NCI-H82 treated with DMSO at 0.1 percent for 48 hours (cell line): ENCODE measurements around the gene CATSPER4.

Source experiments
- DNase-seq: peaks from one replicate; lab custom pipeline; 2025; ENCODE audit not compliant: unreplicated experiment; lab: John Stamatoyannopoulos, UW

Gene CATSPER4

DNA sequence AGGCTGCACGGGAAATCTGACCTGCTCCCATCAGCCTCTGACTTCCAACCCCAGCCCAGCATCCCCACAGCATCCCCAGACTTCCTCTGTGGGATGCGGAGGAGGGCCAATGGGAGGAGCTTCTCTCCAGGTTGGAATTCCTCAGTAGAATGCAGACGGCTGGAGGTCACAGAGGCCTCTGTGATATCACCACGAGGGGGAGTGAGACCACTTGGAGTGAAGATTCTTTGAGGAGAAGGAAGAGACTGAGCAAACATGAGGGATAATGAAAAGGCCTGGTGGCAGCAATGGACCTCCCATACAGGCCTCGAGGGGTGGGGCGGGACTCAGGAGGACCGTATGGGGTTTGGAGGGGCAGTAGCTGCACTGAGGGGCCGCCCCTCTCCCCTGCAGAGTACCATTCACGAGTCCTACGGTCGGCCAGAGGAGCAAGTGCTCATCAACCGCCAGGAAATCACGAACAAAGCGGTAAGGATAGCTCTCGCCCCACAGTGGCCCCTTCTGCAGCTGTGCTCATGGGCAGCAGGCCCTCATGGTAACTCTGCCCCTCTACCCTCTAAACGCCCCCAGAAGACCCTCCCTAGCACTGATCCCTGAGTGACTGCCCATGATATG lies at the start of gene CATSPER4:
Gene CATSPER4, plus strand, starts transcription at position 230 of the 615 bp plus-strand sequence. Its CDS starts 26 bp downstream, at position 256.
- no peak for DNase-seq

DNA sequence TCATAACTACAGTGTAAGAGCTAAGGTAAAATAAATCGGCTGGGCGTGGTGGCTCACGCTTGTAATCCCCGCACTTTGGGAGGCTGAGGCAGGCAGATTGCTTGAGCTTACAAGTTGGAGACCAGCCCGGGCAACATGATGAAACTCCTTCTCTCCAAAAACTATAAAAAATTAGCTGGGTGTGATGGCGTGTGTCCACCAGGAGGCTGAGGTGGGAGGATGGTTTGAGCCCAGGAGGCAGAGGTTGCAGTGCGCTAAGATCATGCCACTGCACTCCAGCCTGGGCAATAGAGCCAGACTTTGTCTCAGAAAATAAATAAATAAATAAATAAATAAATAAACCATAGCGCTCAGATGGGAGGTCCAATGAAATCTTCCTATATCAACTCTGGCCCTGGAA lies 48.2 kb upstream of the CATSPER4 start:
- DNase-seq, result no peak

DNA sequence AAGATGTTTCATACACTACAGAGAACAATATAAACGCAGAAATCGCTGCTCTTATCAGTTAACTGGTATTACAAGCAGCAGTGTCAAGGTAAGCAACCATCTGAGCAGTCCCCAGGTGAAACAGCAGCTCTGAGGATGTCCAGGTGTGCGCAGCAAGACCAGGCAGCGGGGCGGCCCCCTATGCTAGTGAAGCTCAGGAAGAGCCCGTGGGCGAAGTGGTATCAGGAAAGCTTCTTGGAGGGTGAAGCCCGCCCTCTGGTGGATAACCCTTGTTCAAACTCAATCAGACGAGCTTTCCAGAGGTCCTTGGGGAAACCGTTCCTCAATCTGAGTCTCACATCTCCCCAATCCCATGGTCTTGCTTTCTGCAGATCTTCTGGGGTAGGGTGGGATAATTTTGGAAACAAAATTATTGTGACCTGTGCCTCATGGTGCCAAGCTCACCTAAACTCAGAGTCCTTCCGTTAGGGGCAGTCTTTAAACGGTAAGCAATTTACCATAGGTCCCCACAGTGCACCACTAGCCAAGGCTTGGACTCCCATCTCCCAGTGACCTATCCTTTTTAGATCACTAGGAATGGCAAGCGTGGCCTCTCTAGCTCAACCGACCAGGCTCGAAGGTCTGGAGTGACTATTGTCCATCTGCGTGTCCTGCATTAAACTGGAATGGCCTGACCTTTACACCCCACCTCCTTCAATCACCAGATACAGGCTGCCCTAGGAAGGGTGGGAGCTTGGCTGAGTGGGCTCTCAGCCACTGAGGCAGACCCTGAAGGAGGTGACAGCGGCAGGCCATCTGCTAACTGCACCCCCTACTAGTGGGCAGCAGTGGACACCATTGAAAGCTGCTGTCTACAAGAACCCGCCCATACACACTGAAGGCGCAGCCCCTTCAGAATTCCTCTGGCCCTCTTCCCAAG lies 45.1 kb upstream of the CATSPER4 start:
- DNase-seq, result peak; percentile 81

DNA sequence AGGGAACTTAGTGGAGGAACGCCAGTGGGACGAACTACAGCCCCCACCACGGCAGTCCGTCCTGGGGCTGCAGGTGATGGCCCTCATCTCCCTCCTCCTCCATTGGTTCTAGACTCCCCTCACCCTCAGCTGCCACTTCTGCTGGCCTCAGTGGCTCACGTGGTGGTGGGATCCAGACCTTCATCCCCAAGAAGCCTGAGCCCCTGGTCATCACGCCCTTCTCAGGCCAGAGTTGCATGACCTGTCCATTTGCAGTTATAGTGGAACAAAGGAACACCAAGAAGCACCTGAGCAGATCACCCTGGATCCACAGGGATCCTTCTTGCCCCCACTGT lies 44.5 kb upstream of the CATSPER4 start:
- no peak for DNase-seq

GRCh38 chr1:26148887-26149286 lies 41.5 kb upstream of the CATSPER4 start:
- no peak for DNase-seq

- DNase-seq, result no peak
Measured at GRCh38 chr1:26153966-26154532, 36.4 kb upstream of the CATSPER4 start.

DNA sequence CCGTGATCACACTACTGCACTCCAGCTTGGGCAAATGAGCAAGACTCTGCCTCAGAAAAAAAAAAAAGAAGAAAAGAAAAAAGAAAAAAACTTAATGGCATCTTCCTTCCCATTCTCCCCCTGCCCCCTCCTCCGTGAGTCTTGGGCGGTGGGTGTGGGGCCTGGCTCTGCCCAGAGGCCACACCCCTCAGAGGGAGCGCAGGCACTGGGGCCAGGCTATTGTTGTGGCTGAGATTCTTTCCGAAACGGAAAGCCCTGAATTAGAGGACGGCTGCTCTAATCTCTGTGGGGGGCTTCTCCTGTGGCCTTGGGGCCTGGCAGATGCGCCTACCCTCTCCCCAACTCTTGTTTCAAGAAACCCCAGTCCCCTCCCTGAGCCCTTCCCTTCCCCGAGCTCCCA lies 35.7 kb upstream of the CATSPER4 start:
- DNase-seq, result no peak

DNA sequence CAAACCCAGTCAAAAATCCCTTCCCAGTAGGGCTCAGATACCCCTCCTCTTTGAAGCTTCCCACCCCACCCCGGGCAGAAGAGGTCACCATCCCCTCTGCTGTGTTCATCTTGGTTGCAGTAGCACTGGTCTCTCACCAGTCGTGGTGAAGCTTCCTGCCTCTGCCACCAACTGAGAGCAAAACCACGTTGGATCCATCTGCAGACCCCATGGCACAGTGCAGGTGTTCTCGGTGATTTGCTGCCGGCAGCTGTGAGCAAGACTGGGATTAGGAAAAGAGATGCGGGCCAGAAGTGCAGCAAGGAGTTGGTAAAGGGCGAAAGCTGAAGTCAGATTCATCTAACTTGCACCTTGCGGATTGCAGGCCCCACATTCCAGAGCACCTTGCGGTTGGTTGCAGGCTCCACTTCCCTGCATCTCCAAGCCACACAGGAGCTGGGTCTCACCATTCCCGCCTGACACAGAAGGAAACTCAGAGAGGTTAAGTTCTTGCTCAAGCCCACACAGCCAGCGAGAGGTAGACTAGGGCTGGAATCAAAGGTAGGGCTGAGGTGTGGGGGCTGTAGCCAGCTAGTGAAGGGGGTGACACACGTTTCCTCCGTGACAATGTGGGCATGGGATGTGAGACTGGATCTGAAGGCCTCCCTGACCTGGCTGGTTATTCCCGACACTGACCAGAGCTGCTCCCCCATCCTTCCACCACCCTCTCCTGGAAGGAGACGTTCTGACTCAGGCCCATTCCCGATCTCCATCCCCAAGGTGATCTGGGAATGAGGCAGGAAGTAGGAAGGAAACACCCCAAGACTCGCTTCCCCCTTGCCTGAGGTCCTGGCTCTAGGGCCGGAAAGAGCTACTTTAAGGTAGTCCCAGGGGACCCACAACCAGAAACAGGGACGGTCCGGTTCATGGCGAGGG lies 34.8 kb upstream of the CATSPER4 start:
- DNase-seq, result no peak

- DNase-seq, result peak; percentile 47
Measured at GRCh38 chr1:26156285-26157038, 33.9 kb upstream of the CATSPER4 start.

- no peak for DNase-seq
Measured at GRCh38 chr1:26158271-26158907, 32.0 kb upstream of the CATSPER4 start.

DNA sequence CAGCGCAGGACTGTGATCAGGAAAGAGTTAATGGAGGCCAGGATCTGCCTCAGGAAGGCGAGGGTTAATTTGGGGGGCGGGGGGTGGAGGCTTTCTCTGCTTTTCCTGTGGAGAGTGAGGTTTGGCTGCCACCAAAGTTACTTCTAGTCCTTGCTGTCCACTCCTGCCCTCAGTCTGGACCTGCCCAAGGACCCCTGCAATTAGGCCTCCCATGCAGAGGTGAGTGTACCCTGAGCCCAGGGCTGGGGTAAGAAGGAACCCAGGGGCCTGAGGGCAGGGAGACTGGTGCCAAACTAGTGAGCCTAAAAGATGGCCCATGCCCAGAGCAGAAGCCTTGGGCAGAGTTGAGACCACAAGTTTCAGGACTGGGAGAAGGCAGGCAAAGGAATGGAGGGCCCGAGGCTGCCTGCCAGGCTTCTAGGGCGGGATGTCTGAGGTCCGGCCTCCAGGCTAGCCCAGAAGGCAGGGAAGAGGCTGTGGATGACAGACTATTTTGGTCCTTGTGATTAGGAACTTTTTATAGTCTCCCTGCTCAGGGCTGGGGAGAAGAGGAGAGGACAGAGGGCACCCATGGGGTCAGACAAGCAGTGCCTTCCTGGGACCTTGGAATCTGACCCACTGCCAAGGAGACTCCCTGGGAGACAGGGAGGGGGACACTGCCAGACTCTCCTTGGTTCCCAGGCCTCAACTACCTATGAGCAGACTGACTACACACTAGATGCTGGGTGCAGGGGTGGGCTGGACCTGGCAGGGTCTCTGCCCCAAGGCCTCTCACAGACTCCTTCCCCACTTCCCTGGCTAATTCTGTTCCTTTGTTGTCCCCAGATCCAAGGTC lies 31.3 kb upstream of the CATSPER4 start, which contains the start of gene FAM110D:
Gene FAM110D, plus strand, starts transcription at position 172 of the 835 bp plus-strand sequence. CDS start 2,213 bp downstream, outside the sequence.
- no peak for DNase-seq

GRCh38 chr1:26159743-26160039 lies 30.7 kb upstream of the CATSPER4 start:
- no peak for DNase-seq

GRCh38 chr1:26160527-26161414 lies 29.6 kb upstream of the CATSPER4 start:
- DNase-seq, result no peak

GRCh38 chr1:26161415-26162219 lies 28.8 kb upstream of the CATSPER4 start:
- DNase-seq, result no peak

GRCh38 chr1:26162220-26162709 lies 28.1 kb upstream of the CATSPER4 start:
- no peak for DNase-seq

- no peak for DNase-seq
Measured at GRCh38 chr1:26163684-26164035, 26.7 kb upstream of the CATSPER4 start.
